Cardiac fibroblast (primary cell): ENCODE measurements around the gene PRTFDC1.
"Not testable (repeated sequence)": the region's sequence is repeated elsewhere in the genome, so short reads cannot be mapped to it uniquely, and the experiment has no call there.

Source experiments
- DNase-seq, 2 donors: peaks; one replicate each; pipeline versions ENCODE4 v3.0.0 to v3.0.0-alpha.2; 2010; ENCODE audit warnings: low read depth in 2 of 2
- H3K4me3 ChIP-seq, 2 donors: replicated peaks in 1 of 2; 1 replicate in 1 of 2; 2 replicates in 1 of 2; pipeline ENCODE4 v1.5.1; 2011; ENCODE audit warnings: low read depth in 2 of 2, low read length in 2 of 2, mild to moderate bottlenecking in 2 of 2, moderate library complexity in 1 of 2
- TF ChIP-seq, protein P1 (sequence below): IDR thresholded peaks from one replicate; pipeline ENCODE4 v1.5.1; 2011; ENCODE audit warnings: low read depth, mild to moderate bottlenecking, low read length, inconsistent platforms

The PRTFDC1 gene

DNA sequence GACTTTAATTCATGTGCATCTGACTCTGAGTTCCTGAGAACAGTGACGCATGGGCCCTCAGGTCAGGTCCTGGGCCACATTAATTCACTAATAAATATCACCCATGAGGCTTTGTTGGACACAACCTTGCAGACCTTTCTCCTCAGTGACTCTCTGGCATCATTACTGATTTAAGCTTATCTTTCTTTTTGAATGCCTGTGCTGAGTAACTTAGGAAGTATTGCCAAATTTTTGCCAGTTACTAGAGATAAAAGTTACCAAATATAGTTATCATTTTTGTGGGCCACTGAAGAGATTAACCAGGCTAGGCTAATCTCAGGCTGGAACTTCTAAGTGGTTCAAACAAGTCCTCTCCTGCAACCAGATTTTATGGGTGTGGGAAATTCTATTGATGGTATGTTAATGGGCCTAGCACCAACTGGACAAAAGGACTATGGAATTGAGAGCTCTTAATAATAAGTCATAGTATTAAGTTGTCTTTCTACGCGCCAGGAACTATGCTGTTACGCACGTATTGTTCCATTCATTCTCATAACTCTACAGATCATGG, 28.8 kb upstream of the PRTFDC1 start:
- no peak overlapping the region for H3K4me3 ChIP-seq
- TF ChIP-seq, protein P1, sequence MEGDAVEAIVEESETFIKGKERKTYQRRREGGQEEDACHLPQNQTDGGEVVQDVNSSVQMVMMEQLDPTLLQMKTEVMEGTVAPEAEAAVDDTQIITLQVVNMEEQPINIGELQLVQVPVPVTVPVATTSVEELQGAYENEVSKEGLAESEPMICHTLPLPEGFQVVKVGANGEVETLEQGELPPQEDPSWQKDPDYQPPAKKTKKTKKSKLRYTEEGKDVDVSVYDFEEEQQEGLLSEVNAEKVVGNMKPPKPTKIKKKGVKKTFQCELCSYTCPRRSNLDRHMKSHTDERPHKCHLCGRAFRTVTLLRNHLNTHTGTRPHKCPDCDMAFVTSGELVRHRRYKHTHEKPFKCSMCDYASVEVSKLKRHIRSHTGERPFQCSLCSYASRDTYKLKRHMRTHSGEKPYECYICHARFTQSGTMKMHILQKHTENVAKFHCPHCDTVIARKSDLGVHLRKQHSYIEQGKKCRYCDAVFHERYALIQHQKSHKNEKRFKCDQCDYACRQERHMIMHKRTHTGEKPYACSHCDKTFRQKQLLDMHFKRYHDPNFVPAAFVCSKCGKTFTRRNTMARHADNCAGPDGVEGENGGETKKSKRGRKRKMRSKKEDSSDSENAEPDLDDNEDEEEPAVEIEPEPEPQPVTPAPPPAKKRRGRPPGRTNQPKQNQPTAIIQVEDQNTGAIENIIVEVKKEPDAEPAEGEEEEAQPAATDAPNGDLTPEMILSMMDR: no peak
- DNase-seq: peak in 1 of 2 donors; percentile 82

DNA sequence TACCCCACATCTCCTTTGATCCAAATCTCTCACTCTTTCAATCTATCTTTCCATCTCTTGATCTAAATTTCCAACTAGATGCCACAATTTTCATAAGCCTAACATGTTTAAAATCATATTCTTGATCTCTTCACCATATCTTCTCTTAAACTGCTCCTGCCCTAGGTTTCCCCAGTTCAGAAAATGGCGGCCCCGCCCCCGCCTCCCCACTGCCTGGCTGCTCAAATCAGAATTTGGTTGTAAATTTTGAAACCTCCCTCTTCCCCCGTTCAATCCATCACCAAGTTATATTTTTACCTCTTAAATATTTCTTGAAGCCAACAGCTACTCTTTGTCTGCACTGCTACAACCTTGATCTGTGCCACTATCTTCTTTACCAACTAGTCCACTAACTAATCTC, 27.3 kb upstream of the PRTFDC1 start:
- DNase-seq: no peak
- TF ChIP-seq, protein P1: no peak
- no peak overlapping the region for H3K4me3 ChIP-seq

DNA sequence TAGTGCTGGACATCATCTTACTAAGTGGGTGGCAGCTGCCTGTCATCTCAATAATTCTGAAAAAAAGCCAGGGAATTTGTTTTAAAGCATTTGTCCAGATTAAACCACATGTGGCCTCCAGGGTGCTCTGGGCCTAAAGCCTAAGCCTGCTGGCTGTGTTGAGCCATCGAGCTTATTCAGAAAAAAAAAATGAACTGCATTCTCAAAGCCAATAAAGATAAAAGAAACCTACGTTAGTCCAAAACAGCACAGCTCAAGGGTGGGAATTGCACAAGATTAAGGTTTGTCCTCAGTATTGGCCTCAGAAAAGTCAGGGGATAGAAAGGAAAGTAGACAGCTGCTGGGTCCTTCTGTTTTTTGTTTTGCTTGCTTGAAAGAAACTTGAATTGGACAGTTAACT, 22.6 kb upstream of the PRTFDC1 start:
- H3K4me3 ChIP-seq: no peak overlapping the region
- TF ChIP-seq, protein P1: peak; percentile 37
- DNase-seq: peak; percentile 86 to 97

DNA sequence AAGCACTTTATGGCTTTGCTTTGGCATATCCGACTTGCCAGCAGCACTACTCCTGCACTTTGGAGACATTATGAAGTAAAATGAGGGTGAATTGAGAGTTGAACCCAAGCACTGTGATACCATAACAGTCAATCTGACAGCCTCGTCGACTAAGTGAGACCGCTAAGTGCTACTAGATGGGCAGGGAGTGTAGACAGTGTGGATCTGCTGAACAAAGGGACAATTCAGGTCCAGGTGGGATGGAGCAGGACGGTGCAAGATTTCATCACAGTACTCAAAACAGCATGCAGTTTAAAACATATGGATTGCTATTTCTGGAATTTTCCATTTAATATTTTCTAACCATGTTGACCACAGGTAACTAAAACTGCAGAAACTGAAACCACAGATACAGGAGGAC, 20.8 kb upstream of the PRTFDC1 start:
- H3K4me3 ChIP-seq: no peak overlapping the region
- DNase-seq: no peak
- TF ChIP-seq, protein P1: no peak

GRCh38 chr10:24971374-24971773, 19.0 kb upstream of the PRTFDC1 start:
- TF ChIP-seq, protein P1: no peak
- no peak for DNase-seq

DNA sequence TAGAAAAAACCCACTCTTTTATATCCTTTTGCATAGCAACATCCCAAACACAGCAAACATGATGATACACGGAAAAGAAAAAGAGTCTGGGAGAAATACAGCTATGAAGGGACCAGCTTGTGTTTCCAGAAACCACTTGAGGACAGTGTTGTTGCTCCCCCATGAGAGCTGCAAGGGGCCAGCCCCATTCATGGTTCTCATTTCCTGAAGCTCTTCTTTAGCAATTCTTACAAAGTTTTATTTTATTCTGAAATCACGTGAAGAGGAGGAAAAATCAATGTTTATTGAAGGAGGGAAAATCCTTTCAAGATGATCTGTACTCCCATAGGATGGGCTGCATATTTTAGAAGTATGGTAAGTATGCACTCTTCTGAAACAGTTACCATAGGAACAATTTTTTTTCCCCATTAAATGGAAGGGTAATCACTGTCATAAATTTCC, 17.5 kb upstream of the PRTFDC1 start:
- no peak overlapping the region for H3K4me3 ChIP-seq
- peak; percentile 26 to 35 for DNase-seq
- TF ChIP-seq, protein P1: no peak

More at GRCh38 chr10:24971374-24971773, 19.0 kb upstream of the PRTFDC1 start:
- no peak overlapping the region for H3K4me3 ChIP-seq

GRCh38 chr10:24968951-24969350, 16.5 kb upstream of the PRTFDC1 start:
- H3K4me3 ChIP-seq, DNase-seq: not testable (repeated sequence)
